Spleen (tissue), 11 donors: ENCODE results near the gene CARTPT. TPM values are rescaled to one million over a fixed set of nuclear protein-coding genes. Genes with fewer than 3 reads are reported as not detected.

Source experiments
- DNase-seq: peaks from one replicate; pipeline ENCODE4 v3.0.0-alpha.2; 2020
- H3K27ac ChIP-seq, 8 donors: fragments of 200-600 bp; sonication (generic) in 7 of 8; 1 replicate in 4 of 8; 2 replicates in 4 of 8; pipeline versions ENCODE4 v1.5.0 to v1.8.0; 2016 to 2021; ENCODE audit warnings: inconsistent platforms in 4 of 8, mild to moderate bottlenecking in 4 of 8, moderate library complexity in 1 of 8
- H3K27me3 ChIP-seq, 7 donors: fragments of 200-600 bp; sonication (generic) in 6 of 7; replicated peaks in 1 of 7; 1 replicate in 4 of 7; 2 replicates in 3 of 7; pipeline versions ENCODE4 v1.5.0 to v1.8.0; 2016 to 2021; ENCODE audit warnings: inconsistent platforms in 3 of 7, mild to moderate bottlenecking in 1 of 7
- H3K36me3 ChIP-seq, 6 donors: fragments of 200-600 bp; sonication (generic) in 5 of 6; 1 replicate in 4 of 6; 2 replicates in 2 of 6; pipeline versions ENCODE4 v1.5.0 to v1.8.0; 2016 to 2021; ENCODE audit warnings: inconsistent platforms in 2 of 6
- H3K4me1 ChIP-seq, 6 donors: fragments of 200-600 bp; sonication (generic) in 5 of 6; 1 replicate in 3 of 6; 2 replicates in 3 of 6; pipeline versions ENCODE4 v1.5.0 to v1.8.0; 2016 to 2021; ENCODE audit warnings: inconsistent platforms in 3 of 6
- H3K4me3 ChIP-seq, 8 donors: fragments of 200-600 bp; sonication (generic) in 7 of 8; 1 replicate in 4 of 8; 2 replicates in 4 of 8; pipeline versions ENCODE4 v1.5.0 to v1.8.0; 2016 to 2021; ENCODE audit warnings: inconsistent platforms in 4 of 8, mild to moderate bottlenecking in 4 of 8, moderate library complexity in 2 of 8
- H3K9me3 ChIP-seq, 8 donors: fragments of 200-600 bp; sonication (generic) in 7 of 8; 1 replicate in 4 of 8; 2 replicates in 4 of 8; pipeline versions ENCODE4 v1.5.0 to v1.8.0; 2016 to 2021; ENCODE audit warnings: inconsistent platforms in 4 of 8
- CTCF ChIP-seq, 11 experiments: fragments of 200-600 bp in 7 of 11; fragments of 450-650 bp in 4 of 11; sonication (generic) in 4 of 11; IDR thresholded peaks in 8 of 11; conservative IDR thresholded peaks in 3 of 11; 1 replicate in 7 of 11; 2 replicates in 4 of 11; pipeline versions ENCODE4 v1.4.0 to v1.8.0; 2016 to 2021; ENCODE audit warnings: antibody characterized with exemption in 11 of 11, inconsistent platforms in 4 of 11, mild to moderate bottlenecking in 1 of 11
- POLR2A ChIP-seq, 3 donors: fragments of 450-650 bp; IDR thresholded peaks; one replicate each; pipeline ENCODE4 v1.5.1; 2017; ENCODE audit warnings: antibody characterized with exemption in 3 of 3, mild to moderate bottlenecking in 1 of 3
- POLR2AphosphoS5 ChIP-seq, 3 donors: sonication (generic); formaldehyde crosslinking; IDR thresholded peaks; one replicate each; pipeline ENCODE4 v1.5.1; 2017; ENCODE audit warnings: antibody characterized with exemption in 3 of 3
- WGBS, 5 donors: extraction: QIAGEN DNeasy Blood & Tissue Kit in 3 of 5; methylation state at CpG; one replicate each; pipeline versions ENCODE4 v1.1.5 to v1.1.7; 2013 to 2018; 5-methylcytosine and 5-hydroxymethylcytosine counted together
- intact Hi-C: fragments of 100-400 bp; cut with DNase I; formaldehyde crosslinking; loops from one replicate; pipeline ENCODE4 v1.15.0; 2023; ENCODE audit warnings: low total_unique reads
- polyA plus RNA-seq, 3 donors: library from polyadenylated mRNA; stranded (reverse); fragments of 200-250 nt; gene quantifications; one replicate each; pipeline ENCODE4 v1.2.1, GENCODE V29; 2013
- total RNA-seq, 7 donors: library from RNA; depleted of rRNA in 3 of 7; stranded (reverse); fragments of >200 nt in 3 of 7; fragmentation: NEBNext Ultra II Directional in 4 of 7; extraction: Animal tissue kit (Norgen Biotek cat#: 25700) in 4 of 7; gene quantifications; one replicate each; pipeline versions ENCODE4 v1.1.0 to v1.2.1, GENCODE V29; 2016 to 2021
- donor health status: healthy with polysubstance abuse.
- donor health status: DM: no; HTN: no; CAD: no; lungs with moderate emphysema.
- donor health status: DM: no; HTN: no; CAD: no.
- donor health status: Bipolar disorder and iron deficiency.
- donor health status: healthy.
- donor health status: DM: no; HTN: no; CAD: no.
- donor health status: DM: yes; HTN: yes; CAD: no.

Gene CARTPT
- total and polyA plus RNA-seq, 10 donors, result not detected

GRCh38 chr5:71700803-71701202 lies 18.3 kb upstream of the CARTPT start:
- intact Hi-C loops, result no loop called here
- peaks cover 0 to 11% (median 0%) of the 10 kb centered on the region in 7 donors for H3K27me3 ChIP-seq
- H3K9me3 ChIP-seq, result no peaks in the 10 kb centered on the region
- DNase-seq, result no peak
- TF ChIP-seq POLR2A (IDR thresholded peaks at IDR 0.05) (no peak), CTCF (IDR thresholded peaks at IDR 0.05 in 8 of 11, conservative IDR thresholded peaks at IDR 0.05 in 3 of 11) (no peak), POLR2AphosphoS5 (IDR thresholded peaks at IDR 0.05) (no peak)
- H3K4me3 ChIP-seq, result no peak overlapping the region
- H3K4me1 ChIP-seq, result peaks cover 0 to 7% (median 0%) of the 10 kb centered on the region in 6 donors
- H3K27ac ChIP-seq, result no peak overlapping the region
- no peaks in the 10 kb centered on the region for H3K36me3 ChIP-seq

DNA sequence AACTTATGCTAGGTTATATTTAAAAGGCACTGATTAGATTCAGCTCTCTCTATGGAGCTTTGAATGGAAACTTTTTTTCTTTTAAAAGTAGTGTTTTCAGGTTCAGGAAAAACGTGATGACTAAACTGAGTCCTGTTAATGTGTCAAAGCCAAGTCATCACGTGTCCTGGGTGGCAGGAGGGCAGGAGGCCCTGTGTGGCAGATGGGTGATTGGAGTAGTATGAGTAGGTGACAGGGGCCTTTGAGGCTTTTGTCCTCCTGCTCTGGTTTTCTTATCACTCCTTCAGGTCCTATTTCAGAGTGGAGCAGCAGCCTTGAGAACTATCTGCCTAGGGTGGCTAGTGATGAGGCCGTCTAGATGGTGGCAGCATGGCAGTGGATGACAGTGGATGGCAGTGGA lies 17.7 kb upstream of the CARTPT start:
- TF ChIP-seq POLR2AphosphoS5 (IDR thresholded peaks at IDR 0.05) (no peak), CTCF (IDR thresholded peaks at IDR 0.05 in 8 of 11, conservative IDR thresholded peaks at IDR 0.05 in 3 of 11) (no peak), POLR2A (IDR thresholded peaks at IDR 0.05) (no peak)
- Histone ChIP-seq H3K27ac (no peak overlapping the region), H3K27me3 (peaks cover 0 to 17% (median 0%) of the 10 kb centered on the region in 7 donors), H3K9me3 (no peaks in the 10 kb centered on the region), H3K4me1 (peaks cover 0 to 7% (median 0%) of the 10 kb centered on the region in 6 donors), H3K36me3 (no peaks in the 10 kb centered on the region), H3K4me3 (no peak overlapping the region)
- WGBS, 5 donors, result 56 to 81% (median 66%) methylated on average over 3 of the region's 3 CpGs
- no peak for DNase-seq
- intact Hi-C loops, result no loop called here

DNA sequence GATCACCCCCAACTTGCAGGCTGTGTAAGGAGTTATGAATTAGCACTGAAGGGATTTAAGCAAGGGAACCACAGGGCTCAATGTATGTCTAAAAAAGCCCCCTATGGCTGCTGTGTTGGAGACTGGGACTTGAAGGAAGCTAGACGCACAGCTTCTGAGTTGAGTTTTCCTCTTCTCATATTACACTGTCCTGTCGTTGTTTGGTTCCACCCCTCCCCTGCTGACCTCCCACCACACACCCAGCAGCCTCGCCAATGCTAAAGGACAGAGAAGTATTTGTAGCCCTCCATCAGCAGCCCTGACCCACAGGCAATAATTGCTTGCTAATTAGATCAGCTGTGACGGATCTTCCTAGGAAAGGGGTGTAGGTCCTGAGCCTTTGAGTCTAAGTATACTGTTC lies 15.1 kb upstream of the CARTPT start:
- DNase-seq, result no peak
- TF ChIP-seq POLR2A (IDR thresholded peaks at IDR 0.05) (no peak), POLR2AphosphoS5 (IDR thresholded peaks at IDR 0.05) (no peak), CTCF (IDR thresholded peaks at IDR 0.05 in 8 of 11, conservative IDR thresholded peaks at IDR 0.05 in 3 of 11) (no peak)
- 29 to 56% (median 41%) methylated on average over 4 of the region's 4 CpGs for WGBS, 5 donors
- no peaks in the 10 kb centered on the region for H3K9me3 ChIP-seq
- H3K27me3 ChIP-seq, result peaks cover 0 to 28% (median 0%) of the 10 kb centered on the region in 7 donors
- H3K36me3 ChIP-seq, result no peaks in the 10 kb centered on the region
- H3K4me1 ChIP-seq, result no peaks in the 10 kb centered on the region
- H3K27ac ChIP-seq, result no peak overlapping the region
- intact Hi-C loops, result no loop called here
- no peak overlapping the region for H3K4me3 ChIP-seq

GRCh38 chr5:71705421-71705820 lies 13.7 kb upstream of the CARTPT start:
- intact Hi-C loops, result no loop called here
- Histone ChIP-seq H3K4me3 (no peak overlapping the region), H3K4me1 (no peaks in the 10 kb centered on the region), H3K36me3 (no peaks in the 10 kb centered on the region), H3K9me3 (no peaks in the 10 kb centered on the region), H3K27me3 (peaks cover 0 to 36% (median 0%) of the 10 kb centered on the region in 7 donors), H3K27ac (no peak overlapping the region)
- TF ChIP-seq POLR2A (IDR thresholded peaks at IDR 0.05) (no peak), POLR2AphosphoS5 (IDR thresholded peaks at IDR 0.05) (no peak), CTCF (IDR thresholded peaks at IDR 0.05 in 8 of 11, conservative IDR thresholded peaks at IDR 0.05 in 3 of 11) (no peak)
- 83 to 89% (median 86%) methylated on average over 5 of the region's 5 CpGs for WGBS, 5 donors
- DNase-seq, result no peak
